Stimulated activated CD4-positive, alpha-beta T cell treated with anti-CD3 and anti-CD28 coated beads, TNF-alpha, amount 100 ng/mL, for 4 hours (primary cell): ENCODE data around the gene IL19.

Source experiments
- DNase-seq, 3 experiments: peaks; one replicate each; pipeline ENCODE4 v3.0.0-alpha.2; 2020; ENCODE audit warnings: low read depth in 3 of 3

Gene IL19, protein sequence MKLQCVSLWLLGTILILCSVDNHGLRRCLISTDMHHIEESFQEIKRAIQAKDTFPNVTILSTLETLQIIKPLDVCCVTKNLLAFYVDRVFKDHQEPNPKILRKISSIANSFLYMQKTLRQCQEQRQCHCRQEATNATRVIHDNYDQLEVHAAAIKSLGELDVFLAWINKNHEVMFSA

DNA sequence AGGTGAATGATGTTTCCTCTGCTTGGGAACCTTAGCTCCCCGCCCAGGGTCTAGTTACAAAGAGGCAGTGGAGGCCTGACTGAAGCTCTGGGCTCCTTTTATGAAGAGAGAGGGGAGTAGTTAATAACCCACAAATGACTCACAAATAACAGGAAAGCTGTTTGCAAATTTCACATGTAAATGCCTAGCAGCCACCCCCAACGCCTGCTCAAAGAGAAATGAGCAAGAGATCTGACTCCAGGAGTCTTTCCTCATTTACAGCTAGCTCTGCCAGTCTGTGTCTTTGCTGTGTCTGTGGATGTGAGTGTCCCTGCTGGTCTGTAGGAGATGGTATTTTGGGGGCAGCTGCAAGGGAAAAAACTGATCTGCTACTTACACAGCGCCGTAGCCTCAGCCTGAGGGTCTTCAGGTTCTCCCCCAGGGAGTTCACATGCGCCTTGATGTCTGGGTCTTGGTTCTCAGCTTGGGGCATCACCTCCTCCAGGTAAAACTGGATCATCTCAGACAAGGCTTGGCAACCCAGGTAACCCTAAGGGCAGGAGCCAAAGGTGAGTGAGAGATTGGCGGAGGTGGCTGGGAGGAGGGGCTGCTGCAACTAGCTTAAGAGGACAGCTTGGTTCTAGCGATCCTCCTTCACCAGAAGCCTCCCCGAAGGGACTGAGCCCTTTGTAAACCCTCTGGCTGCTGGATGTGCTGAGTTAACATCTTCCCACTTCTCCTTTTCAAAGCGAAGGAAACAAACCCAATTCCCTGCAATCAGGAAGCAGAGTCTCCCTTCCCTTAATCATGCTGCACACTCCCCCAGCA lies at the start of gene IL19:
TSS of gene IL19 (plus strand) at position 243 of the 807 bp plus-strand sequence. CDS start 65,890 bp downstream, outside the sequence.
- no peak for DNase-seq

DNA sequence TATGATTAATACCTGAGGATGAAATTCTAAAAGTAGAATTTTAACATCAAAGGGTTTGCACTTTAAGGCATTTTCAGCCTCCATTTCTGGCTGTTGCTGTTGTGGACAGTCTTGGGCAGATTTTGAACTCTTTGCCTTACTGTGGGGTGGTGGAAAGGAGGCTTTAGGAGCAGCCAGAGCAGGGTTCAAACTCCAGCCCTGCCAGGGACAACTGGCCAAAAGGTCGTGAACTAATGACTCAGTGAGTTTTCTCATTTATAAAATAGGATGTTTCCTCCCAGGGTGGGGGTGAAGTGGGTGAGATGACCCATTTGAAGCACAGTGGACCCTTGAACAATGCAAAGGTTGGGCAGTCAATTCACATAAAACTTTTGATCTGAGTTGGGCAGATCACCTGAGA lies 49.1 kb upstream of the IL19 start:
- no peak for DNase-seq

DNA sequence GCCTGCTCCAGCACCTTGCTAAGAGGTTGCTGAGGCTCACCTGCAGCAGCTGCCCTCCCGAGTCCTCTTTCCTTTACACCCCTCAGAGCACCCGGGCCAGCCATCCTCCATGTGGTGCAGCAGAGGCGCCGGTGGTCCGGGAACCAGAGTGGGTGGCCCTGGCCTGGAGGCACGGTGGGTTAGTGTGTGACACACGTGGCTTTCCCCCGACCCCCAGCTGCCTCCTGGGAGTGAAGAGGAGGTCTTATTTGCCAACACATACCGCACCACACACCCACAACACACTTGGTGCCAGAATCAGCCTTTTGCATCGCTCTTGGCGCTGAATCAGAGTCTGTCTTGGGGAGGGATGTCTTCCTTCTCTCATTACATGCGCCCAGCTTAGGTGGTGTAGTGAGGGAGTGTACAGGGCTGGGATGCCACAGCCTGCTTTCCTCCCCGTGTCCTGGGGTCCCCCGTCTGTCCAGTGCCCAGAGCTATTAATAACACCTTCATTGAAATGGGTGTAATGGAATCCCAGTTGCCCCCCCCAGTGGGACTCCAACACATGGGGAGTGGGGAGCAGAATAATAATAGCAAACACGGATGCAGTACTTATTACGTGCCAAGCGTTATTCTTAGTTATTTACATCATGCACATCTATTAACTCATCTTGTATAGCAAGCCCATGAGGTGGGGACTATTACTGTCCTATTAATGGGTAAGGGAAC lies 47.7 kb upstream of the IL19 start:
- no peak for DNase-seq

DNA sequence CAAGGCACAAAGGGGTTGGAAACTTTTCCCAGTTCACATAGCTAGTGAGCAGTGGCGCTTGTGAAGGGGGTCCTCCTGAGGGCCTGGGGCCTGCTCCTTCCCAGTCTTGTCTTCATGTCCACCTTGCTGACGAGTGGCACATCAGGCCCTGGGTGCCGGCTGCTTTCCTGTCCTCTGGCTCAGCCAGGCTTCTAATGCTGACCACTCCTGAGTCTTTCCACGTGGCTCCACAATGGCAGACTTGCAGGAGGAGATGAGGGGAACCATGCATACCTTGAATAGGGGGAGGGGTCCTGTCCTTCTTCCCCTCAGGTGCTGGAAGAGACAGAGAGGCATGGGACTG lies 47.1 kb upstream of the IL19 start:
- no peak for DNase-seq

DNA sequence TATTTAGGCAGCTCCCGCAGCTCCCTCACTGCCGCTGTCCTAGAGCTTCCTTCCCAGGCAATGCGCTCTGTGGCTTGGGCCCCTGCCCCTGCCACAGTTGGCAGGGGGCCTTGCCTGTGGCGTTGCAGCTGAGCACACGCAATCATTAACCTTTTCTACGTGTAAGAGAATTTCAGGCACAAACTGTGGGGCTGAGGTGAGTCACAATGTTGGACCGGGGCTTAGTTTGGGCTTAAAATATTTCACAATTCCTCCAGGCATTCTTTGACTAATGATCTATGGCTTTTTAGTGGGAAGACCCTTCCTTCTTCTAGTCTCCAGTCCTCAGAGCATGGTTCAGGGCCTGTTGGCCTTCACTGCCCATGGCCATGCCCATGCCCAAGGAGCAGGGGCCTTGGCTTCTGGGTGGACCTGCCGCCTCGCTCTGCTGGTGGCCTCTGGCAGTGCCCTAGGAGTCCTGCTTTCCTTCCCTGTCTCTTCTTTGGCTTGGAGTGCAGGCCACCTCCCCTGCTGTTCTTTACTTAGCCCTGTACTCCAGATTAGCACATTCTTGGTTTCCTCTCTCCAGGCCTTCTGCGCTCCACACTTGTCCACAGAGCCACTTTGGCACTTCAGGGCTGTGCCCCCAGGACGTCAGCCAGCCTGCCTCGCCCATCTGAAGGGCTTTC lies 46.6 kb upstream of the IL19 start:
- DNase-seq: no peak

DNA sequence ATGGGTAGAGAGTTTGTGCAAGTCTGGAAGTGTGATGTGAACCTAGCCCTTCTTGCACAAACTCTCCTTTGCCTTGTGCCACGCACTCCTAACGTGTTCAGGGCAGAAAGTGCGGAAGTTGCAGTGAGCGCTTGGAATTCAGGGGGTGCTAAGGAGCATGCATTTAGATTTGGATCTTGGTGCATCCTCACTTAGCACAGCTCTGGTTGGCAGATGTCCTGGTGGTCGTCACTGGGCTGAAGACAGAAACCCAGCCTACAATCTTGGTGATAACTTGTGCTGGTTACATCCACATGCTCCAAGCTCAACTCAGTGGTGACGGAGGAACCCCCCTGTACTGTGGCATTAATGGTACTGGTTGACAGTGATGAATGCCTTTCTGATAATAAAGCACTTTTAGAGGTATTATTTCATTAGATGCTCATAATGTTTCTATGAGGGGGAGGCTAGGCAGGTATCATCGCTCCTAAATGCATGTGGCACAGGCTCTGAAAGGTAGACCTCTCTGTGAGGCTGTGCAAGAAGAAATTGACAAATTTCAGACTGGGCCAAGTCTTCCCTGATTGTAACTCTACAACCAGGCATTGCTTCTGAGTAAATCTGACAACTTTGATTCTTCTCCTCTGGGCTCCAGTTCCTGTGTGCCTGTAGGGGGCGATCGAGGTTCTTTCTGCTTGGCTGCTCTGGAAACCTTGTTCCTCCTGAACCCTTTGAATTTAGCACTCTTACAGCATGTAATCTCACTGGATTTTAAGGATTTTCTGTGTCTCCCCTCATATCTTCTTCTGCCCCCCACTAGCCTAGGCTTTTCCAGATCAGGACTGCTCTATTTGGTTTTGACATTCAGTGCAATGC lies 45.2 kb upstream of the IL19 start:
- peak in 2 of 3 experiments; percentile 31 to 37 for DNase-seq

DNA sequence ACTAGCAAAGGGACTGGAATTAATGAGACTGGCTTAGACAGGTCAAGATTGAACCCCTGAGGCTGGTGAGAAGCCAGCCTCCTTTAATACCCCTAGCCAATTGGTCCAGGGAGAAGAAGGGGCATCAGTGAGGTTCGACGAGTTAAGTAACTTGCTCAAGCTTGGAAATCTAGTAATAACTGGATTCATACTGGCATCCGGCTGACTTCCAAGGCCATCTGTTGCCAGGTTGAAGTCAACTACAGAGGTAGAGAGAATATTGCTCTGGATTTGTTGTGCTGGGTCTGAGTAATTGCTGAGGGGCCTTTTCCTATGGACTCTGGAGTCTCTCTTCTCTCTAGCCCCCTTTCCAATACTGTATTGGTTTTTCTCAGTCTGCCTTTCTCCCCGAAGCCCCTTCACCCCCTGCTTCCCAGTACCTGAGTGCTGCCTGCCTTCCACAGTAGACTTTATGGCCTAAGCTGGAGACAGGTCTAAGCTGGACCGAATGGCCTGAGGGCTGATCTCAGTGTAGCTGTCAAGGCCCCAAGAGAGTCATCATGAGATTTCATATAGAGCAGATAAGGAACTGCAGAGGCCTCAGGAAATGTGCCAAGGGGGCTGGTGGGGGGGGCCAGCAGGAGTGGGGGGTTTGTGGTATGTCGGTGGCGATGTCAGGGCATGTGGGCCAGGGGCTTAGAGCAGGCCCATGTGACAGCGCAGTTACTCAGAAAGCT lies 42.4 kb upstream of the IL19 start:
- DNase-seq: no peak

DNA sequence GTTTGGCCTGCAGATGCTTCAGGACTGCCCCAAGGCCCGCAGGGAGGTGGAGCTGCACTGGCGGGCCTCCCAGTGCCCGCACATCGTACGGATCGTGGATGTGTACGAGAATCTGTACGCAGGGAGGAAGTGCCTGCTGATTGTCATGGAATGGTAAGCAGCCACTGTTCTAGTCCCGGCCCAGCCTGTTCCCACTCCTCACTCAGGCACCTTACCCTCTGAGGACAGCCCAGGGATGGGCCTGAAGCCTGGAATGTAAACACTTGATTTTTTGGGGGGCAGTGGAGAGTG lies 41.9 kb upstream of the IL19 start:
- DNase-seq: no peak

DNA sequence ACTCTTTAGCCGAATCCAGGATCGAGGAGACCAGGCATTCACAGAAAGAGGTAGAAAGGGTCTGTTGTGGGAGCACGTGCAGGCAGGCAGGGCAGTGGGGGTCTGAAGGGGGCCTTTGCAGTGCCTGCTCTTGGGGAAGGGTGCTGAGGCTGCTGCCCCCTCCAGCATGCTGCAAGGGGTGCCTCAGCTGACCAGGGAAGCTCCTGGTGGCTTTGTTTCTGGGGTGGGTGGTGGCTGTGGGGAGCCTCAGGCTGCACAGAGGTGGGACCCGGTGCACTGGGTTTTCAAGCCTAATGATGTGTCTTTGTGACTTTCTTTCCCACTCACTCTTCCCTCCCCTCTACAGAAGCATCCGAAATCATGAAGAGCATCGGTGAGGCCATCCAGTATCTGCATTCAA lies 41.5 kb upstream of the IL19 start:
- no peak for DNase-seq

DNA sequence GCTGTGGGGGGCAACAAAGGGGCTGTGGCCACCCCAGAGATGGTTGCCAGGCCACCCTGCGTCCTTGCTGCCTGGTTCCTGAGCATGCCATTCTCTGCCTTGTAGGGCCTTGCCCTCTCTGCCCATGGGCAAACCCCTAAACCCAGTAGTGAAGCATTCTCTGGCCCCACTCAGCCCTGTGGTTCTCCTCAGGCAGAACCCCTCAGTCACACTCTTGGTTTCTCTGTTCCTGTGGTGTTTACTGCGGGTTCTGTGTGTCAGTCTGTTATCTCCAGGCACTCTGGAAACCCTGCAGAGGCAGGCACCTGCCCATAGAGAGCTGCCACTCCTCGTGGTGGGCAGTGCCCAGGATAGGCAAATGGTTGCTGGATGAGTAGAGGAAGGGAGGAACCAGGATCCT lies 41.1 kb upstream of the IL19 start:
- DNase-seq: no peak

DNA sequence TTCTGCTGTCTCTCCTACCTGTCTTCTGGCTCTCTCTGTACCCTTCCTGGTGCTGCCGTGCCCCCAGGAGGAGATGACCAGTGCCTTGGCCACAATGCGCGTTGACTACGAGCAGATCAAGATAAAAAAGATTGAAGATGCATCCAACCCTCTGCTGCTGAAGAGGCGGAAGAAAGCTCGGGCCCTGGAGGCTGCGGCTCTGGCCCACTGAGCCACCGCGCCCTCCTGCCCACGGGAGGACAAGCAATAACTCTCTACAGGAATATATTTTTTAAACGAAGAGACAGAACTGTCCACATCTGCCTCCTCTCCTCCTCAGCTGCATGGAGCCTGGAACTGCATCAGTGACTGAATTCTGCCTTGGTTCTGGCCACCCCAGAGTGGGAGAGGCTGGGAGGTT lies 38.1 kb upstream of the IL19 start:
- no peak for DNase-seq

DNA sequence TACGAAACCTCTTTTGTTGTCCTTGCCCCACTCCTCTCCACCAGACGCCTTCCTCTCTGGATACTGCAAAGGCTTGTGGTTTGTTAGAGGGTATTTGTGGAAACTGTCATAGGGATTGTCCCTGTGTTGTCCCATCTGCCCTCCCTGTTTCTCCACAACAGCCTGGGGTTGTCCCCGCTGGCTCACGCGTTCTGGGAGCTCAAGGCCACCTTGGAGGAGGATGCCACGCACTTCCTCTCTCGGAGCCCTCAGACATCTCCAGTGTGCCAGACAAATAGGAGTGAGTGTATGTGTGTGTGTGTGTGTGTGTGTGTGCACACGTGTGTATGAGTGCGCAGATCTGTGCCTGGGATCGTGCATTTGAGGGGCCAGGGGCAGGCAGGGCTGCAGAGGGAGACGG lies 37.6 kb upstream of the IL19 start:
- DNase-seq: no peak

DNA sequence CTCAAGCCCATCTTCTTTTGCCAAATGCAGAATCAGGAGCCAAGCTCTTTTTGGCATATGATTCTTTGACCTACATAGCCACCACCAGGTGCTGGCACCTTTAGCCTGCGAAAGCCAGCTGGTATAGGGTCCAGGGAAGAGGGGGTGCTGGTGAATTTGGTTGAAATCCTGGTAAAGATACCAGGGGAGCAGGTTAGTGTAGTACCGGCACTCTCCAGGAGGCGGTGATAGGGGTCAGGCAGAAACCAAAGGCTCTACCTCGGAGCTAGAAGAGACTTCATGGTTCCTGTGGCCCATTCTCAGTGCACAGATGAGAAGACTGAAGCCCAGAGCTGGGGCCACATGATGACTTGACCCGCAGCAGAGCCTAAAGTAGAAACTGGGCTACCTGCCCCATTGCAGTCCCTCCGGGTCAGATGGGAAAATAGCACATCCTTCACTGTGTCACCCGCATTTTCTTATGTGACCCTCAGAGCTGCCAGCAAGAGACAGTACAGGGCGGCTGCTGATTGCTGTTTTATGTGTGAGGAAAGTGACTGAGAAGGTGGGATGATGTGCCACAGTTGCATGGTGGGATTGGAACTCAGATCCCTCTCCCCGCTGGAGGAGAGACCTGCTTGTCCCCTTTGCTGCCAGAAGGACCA lies 36.0 kb upstream of the IL19 start:
- peak; percentile 68 to 78 (median 72) for DNase-seq

DNA sequence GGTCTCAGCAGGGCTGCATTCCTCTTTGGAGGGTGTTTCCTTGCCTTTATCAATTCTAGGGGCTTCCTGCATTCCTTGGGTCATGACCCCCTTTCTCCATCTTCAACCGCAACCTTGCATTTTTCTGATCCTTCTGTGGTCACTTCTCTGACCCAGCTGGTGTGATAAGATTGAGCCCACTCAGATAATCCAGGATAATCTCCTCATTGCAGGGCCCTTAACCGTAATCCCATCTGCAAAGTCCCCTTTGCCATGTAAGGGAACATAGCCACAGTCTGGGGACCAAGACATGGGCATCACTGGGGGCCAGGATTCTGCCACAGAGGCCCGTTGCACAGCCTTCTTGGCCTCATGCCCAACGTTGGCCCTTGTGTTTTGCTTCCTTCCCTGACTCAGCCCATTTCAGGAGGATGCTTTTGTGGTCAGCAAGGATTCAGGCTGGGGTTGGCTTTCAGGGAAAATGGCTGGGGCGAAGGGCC lies 35.0 kb upstream of the IL19 start:
- DNase-seq: no peak

DNA sequence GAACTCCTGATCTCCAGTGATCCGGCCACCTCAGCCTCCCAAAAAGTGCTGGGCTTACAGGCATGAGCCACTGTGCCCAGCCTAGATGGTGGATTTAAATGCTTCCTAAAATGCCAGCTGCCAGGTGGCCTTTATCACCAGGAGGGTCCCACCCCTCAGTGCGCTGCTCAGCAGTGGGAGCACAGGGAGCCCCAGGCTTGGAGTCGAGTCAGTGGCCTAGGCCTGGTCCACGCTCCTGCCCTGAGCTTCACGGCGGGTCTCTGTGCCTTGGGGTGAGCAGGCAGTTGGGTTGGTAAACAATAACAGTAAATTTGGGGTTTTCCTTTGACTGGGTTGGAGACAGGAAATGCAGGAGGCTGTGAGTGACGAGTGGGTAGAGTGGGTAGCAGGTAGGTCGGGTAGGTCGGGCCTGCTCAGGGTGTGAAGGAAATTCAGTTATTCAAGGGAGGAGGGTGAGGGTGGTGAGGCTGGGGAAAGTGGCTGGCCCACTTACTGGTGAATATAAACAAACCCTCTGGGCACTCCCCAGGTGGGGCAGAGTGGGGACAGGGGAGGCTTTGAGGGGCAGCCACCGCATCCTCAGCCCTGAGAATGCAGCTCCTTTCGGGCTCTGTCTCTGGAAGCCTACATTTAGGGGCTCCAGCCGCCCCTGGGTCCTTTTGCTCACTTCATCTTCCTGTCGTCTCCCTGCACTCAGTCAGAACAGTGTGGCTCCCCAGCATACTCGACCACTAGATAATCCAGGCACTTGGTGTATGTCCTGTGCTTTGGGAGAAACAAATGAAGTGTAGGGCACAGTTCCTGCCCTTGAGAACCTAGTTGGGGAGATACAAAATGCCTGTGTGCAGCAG lies 33.5 kb upstream of the IL19 start:
- DNase-seq: peak in 2 of 3 experiments; percentile 26 to 59

DNA sequence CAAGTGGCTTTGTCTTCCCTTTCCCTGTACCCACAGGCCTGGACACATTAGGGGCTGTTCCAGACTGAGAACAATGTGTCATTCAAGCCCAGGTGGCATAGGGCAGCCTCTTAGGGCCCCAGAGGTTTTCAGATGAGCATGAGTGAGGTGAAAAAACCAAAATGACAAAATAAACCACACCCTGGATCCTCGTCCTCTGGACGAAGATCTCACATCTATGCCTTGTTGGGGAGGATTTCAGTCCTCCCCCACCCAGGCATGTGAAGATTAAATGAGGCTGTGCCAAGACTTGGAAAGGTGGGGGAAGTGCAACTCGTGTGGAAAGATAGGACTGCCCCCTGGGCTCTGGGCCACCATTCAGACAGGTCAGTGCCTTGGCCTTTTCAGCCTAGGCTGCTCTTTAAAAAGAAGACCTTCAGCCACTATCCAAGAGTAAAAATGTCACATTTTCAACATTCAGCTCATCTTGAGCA lies 32.8 kb upstream of the IL19 start:
- no peak for DNase-seq

DNA sequence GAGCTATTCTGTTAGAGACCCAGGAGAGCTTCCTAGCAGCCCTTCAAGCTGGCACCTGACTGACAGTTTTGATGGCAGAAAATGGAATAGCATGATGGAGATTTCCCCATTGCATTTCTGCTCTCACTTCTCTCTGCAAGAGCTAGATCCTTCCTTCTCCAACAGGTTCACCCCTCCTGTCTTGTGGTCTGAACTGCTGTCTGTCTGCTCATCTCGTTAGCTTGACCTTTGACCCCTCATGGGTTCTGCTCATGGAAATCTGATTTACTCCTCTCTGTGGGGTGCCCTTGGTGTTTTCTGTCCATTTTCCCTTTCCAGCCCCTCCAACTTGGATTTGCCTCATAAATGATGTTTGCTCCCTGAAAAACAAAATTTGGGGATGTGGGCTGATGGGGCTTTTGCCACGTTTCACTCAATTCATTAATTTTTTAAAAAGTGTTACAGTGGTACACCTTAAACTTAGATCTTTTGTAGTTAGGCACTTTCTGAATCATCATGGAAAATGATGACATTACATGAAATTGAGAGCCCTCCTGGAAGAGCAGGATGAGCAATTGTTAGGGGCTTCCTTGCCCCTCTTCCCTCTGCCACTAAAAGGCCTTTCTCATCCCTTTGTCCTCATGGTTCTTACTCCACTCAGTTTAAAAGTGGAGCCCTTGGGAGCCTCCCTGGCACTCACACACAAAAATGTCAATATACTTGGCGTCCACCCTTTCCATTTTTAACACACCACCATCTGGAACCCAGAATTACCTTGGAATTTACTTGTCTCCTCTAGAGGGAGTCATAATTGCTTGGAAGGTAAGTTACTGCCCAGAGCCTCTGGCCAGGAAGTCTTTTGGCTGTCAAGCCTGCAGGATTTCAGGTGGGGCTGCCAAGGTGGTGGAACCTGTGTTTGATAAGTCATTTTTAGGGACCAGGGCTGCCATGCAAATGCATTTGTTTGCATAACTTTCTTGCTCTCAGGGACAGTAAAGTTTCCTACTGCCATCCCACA lies 31.9 kb upstream of the IL19 start:
- no peak for DNase-seq
